Chondrocyte (in vitro differentiated cells): ENCODE results near the gene RGS18. TPM values are rescaled to one million over a fixed set of nuclear protein-coding genes. Genes with fewer than 3 reads are reported as not detected.

Source experiments
- DNase-seq: peaks from one replicate; pipeline ENCODE4 v3.0.0; 2021; ENCODE audit warnings: mixed read lengths, low spot score
- H3K27ac Mint-ChIP-seq: one replicate; pipeline ENCODE4 v1.8.0; 2021; ENCODE audit warnings: mild to moderate bottlenecking, moderate library complexity, mixed read lengths; ENCODE audit not compliant: unreplicated experiment
- H3K27me3 Mint-ChIP-seq: 2 replicates; pipeline ENCODE4 v1.8.0; 2021; ENCODE audit warnings: low read depth, mixed read lengths
- H3K36me3 Mint-ChIP-seq: 2 replicates; pipeline ENCODE4 v1.8.0; 2021; ENCODE audit warnings: low read depth, mixed read lengths
- H3K4me1 Mint-ChIP-seq: 2 replicates; pipeline ENCODE4 v1.8.0; 2021; ENCODE audit warnings: low read depth, mild to moderate bottlenecking, mixed read lengths
- H3K4me3 Mint-ChIP-seq: one replicate; pipeline ENCODE4 v1.8.0; 2021; ENCODE audit warnings: mild to moderate bottlenecking, moderate library complexity, mixed read lengths; ENCODE audit not compliant: unreplicated experiment
- H3K9me3 Mint-ChIP-seq: 2 replicates; pipeline ENCODE4 v1.8.0; 2021; ENCODE audit warnings: low read depth, mixed read lengths
- CTCF ChIP-seq: fragments of 200-600 bp; sonication (generic); IDR thresholded peaks from 2 replicates; pipeline ENCODE4 v1.5.0; 2021; ENCODE audit warnings: antibody characterized with exemption, mild to moderate bottlenecking, moderate library complexity
- total RNA-seq: library from RNA; stranded (reverse); gene quantifications from 3 replicates; pipeline ENCODE4 v1.2.1, GENCODE V29; 2021

RGS18 gene
- total RNA-seq, 1 donor from 2014 or later, result not detected

GRCh38 chr1:192133350-192133926, 24.8 kb upstream of the RGS18 start:
- Mint-ChIP-seq H3K4me1 (peaks cover 15% of the 10 kb centered on the region), H3K9me3 (peaks cover 5% of the 10 kb centered on the region), H3K27me3 (no peaks in the 10 kb centered on the region), H3K36me3 (no peaks in the 10 kb centered on the region), H3K27ac (peak overlapping the region; percentile 37), H3K4me3 (no peak overlapping the region)
- TF ChIP-seq CTCF, result no peak
- no peak for DNase-seq

GRCh38 chr1:192140382-192140781, 17.9 kb upstream of the RGS18 start:
- Mint-ChIP-seq H3K4me1 (no peaks in the 10 kb centered on the region), H3K36me3 (no peaks in the 10 kb centered on the region), H3K27ac (no peak overlapping the region), H3K4me3 (no peak overlapping the region), H3K9me3 (no peaks in the 10 kb centered on the region), H3K27me3 (no peaks in the 10 kb centered on the region)
- no peak for DNase-seq
- TF ChIP-seq CTCF, result no peak

- no peaks in the 10 kb centered on the region for H3K27me3 Mint-ChIP-seq
- H3K36me3 Mint-ChIP-seq, result no peaks in the 10 kb centered on the region
- peaks cover 7% of the 10 kb centered on the region for H3K9me3 Mint-ChIP-seq
- no peak overlapping the region for H3K4me3 Mint-ChIP-seq
- no peak for DNase-seq
- peaks cover 4% of the 10 kb centered on the region for H3K4me1 Mint-ChIP-seq
- no peak overlapping the region for H3K27ac Mint-ChIP-seq
- TF ChIP-seq CTCF, result no peak
These were observed 11.0 kb upstream of the RGS18 start for GRCh38 chr1:192147221-192147620.

GRCh38 chr1:192147696-192148095, 10.6 kb upstream of the RGS18 start:
- peaks cover 4% of the 10 kb centered on the region for H3K4me1 Mint-ChIP-seq
- no peak overlapping the region for H3K4me3 Mint-ChIP-seq
- H3K36me3 Mint-ChIP-seq, result no peaks in the 10 kb centered on the region
- H3K9me3 Mint-ChIP-seq, result peaks cover 7% of the 10 kb centered on the region
- DNase-seq, result no peak
- no peaks in the 10 kb centered on the region for H3K27me3 Mint-ChIP-seq
- no peak overlapping the region for H3K27ac Mint-ChIP-seq
- no peak for TF ChIP-seq CTCF

GRCh38 chr1:192151176-192151575, 7.1 kb upstream of the RGS18 start:
- no peak overlapping the region for H3K27ac Mint-ChIP-seq
- DNase-seq, result no peak
- H3K36me3 Mint-ChIP-seq, result no peaks in the 10 kb centered on the region
- H3K9me3 Mint-ChIP-seq, result peaks cover 4% of the 10 kb centered on the region
- TF ChIP-seq CTCF, result no peak
- H3K27me3 Mint-ChIP-seq, result no peaks in the 10 kb centered on the region
- peaks cover 10% of the 10 kb centered on the region for H3K4me1 Mint-ChIP-seq
- no peak overlapping the region for H3K4me3 Mint-ChIP-seq
